GM18508 (cell line): Measurements from ENCODE around the gene PARP6.
"Not testable (repeated sequence)": the region's sequence is repeated elsewhere in the genome, so short reads cannot be mapped to it uniquely, and the experiment has no call there.

Source experiments
- ATAC-seq: cut with Tn5 transposase; IDR thresholded peaks from one replicate; pipeline ENCODE4 v1.9.1; 2021; ENCODE audit warnings: moderate number of reproducible peaks; ENCODE audit not compliant: insufficient read depth, unreplicated experiment

Gene PARP6

DNA sequence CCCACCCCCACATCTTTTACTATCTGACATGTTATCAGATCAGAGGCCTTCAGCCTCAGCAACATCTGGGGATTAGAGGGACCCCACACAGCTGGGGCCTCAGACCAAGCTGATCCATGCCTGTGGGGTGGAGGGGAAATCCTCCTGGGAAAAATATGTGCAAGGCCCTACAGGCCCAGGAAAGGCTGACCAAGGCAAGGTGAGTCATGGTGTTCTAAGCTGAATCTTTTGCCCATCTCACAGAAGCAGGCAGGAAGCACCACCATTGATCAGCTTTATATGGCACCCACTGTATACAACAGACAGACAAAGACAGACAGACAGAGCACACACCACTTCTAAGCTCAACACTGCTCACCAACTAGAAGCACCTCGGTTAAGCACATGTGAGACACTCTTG is 12.4 kb upstream of the PARP6 start:
- no peak for ATAC-seq

DNA sequence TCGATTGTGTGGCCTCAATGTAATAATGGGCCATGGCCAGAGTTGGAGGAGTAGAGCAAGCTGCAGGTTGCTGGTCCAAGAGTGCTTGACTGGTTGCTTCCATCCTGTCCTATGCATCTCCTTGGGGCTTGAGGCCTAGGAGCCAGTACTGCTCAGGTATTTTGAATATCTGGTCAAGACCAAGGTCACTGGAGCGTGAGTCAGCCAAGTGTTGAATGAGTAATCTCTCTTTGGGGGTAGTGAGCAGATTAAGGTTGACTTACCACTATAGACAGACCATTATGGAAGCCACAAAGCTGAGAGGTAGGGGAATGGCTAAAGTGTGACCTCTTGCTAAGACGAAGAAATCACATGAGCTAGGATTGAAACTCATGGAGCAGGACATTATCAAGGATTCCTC is 9.4 kb upstream of the PARP6 start:
- no peak for ATAC-seq

DNA sequence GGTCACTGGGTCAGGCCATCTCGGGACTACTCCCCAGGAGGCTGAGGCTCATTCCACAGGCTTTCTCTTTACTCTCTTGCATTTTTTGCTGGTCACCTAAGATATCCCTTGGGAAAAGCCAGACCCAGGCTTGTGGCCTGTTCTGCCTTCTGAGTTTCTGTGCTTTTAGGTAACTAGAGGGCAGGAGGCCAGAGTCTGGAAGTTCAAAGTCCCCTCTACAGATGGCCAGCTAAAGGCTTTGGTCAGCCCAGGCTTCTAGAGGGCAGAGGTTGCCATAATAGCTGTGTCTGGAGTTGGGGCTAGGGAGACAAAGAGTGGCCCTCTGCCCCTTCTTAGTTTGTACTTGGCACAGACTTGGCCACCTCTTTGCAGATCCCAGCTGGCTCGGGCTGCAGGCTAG is 8.4 kb upstream of the PARP6 start:
- ATAC-seq = no peak

DNA sequence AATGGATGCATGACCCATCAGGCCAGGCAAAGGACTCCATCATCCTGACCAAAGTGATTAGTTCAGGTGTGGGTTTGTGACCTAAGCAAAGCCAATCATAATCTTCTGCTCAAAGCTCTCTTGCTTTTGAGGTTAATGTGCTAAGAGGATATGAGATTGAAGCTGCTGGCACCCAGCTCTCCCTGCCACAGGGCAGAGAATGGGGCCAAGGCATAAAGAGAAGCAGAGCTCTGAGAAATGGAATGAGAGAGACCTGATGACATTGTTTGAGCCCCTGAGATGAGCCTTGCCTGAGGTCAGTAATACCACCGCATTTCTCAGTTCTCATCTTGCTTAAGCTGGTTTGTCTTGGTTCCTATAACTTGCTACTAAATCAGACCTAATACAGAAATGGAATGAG is 6.4 kb upstream of the PARP6 start:
- no peak for ATAC-seq

DNA sequence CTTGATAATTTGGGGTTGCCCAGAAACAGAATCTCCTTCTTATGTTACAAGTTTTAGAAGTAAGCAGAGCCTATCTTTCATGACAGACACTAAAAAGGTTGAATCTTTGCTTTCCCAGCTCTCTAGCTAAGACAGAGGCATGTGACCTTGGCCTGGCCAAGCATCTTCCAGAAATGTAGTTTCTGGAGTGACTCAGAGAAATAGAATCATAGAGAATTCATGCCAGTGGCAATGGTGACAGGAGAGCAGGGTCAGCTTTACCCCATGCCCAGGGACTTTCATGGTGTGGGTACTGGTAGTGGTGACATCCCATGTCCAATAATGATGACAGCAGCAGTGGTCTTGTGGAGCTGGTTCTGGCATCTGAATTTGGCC is 4.0 kb upstream of the PARP6 start:
- no peak for ATAC-seq

DNA sequence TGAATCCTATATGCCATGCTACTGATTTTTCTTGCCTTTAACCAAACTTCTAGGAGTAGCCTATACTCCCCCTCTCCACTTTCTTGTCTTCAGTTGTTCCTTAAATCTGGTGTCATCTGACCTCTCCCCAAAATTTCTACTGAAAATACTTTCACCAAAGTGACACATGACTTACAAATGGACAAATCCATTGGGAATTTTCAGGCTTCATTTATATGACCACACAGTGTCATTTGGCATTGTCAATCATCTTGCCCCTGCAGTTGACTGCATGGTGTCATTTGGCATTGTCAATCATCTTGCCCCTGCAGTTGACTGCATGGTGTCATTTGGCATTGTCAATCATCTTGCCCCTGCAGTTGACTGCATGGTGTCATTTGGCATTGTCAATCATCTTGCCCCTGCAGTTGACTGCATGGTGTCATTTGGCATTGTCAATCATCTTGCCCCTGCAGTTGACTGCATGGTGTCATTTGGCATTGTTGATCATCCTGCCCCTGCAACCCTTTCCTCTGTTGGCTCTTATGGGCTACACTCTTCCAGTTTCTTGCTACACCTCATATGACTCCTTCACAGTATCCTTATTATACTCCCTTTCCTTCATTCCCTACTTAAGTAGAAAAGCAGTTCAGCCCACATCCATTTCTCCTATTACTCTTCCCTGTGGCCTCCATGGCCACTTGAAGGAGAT is 3.4 kb upstream of the PARP6 start:
- not testable (repeated sequence) for ATAC-seq

DNA sequence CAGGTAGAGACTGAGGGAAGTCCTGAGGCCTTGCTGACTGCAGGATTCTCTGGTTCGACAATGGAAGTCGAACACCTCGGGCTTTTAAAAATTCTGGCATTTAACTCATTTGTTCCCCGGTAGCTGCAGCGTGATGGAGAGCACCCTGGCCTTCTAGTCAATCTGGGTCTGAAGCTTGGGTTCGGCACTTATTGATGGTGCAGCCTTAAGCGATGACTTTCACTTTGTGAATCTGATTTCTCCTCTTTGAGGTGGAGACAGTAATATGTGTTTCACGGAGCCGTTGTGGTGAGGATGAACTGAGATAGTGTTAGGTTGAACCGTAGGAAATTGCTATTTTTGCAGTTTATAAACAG is 621 bp upstream of the PARP6 start:
- ATAC-seq = no peak

DNA sequence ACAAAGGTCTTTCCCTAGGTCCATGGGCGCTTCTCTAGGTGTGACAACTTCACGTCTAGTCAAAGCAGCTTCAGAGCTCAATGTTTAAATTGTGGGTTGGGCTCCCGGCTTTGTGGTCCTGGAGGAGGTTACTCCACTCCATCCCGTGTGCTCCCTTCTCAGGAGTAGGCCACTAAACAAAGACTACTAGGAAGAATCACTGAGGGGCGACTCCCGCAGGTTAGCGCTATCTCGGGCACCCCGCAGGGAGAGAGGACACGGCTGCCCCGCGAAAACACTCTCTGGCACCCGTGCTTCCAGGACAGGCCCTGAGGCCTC is 500 bp downstream of the PARP6 start:
- no peak for ATAC-seq

DNA sequence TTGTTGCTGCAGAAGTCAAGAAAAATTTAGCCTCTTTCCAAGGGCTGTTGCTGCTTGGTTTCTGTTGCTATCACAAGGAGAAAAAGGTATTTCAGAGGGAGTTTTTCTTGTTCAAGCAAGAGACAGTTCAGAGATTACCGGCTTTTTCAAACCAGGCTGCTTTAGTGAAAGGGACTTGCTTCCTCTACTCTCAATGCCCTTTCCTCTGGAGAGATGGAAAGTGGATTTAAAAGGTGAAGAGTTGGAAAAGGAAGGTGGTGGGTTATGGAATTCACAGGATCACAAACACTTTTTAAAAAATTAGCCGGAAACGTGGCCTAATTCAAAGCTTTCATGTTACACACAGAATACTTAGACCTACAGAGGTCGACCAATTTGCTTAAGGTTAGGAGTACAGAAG is 1.1 kb downstream of the PARP6 start:
- no peak for ATAC-seq

DNA sequence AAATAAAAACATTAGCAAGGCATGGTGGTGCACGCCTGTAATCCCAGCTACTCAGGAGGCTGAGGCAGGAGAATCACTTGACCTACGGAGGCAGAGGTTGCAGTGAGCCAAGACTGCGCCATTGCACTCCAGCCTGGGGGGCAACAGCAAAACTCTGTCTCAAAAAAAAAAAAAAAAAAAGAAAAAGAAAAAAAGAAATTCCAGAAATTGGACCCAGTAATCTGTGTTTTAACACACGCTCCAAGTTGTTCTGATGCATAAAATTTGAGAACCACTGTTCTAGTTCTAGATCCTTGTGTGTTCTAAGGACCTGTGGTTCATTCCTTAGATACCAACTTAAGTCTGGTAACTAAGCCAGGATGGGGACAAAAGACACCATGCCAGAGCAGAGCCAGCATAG is 2.6 kb downstream of the PARP6 start:
- ATAC-seq = no peak

DNA sequence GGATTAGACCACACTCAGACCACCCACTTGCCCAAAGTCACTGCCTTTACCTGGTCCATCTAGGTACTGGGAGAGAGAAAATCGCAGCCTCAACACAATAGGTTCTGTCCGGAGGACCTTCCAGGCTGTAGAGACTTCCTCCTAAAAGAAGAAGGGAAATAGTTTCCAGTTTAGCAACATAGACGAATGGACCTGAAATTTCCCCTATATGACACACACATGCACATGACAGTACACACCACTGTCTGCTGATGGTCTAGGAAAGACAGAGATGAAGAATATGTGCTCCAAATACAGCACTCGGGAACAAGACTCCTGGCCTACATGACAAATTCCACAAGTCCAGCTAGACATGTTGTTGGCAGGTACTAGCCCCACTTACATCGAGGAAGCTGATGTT is 7.3 kb downstream of the PARP6 start:
- ATAC-seq = no peak

DNA sequence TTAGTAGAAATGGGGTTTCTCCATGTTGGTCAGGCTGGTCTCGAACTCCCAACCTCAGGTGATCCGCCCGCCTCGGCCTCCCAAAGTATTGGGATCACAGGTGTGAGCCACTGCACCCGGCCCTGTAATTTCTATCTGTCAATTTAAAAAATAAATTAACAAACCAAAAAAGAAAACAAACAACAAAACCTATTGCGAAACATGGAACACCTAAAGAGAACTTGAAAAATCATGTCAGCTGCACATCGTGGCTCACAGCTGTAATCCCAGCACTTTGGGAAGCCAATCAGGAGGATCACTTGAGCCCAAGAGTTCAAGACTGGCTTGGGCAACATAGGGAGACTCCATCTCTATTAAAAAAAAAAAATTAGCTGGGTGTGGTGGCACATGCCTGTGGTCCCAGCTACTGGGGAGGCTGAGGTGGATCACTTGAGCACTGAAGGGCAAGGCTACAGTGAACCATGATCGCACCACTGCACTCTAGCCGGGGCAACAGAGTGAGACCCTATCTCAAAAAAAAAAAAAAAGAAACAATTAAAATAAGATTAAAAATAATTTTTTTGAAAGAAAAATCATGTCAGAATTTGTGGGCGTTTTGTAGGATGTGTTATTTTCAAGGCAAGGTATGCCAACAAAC is 19.6 kb downstream of the PARP6 start:
- no peak for ATAC-seq

DNA sequence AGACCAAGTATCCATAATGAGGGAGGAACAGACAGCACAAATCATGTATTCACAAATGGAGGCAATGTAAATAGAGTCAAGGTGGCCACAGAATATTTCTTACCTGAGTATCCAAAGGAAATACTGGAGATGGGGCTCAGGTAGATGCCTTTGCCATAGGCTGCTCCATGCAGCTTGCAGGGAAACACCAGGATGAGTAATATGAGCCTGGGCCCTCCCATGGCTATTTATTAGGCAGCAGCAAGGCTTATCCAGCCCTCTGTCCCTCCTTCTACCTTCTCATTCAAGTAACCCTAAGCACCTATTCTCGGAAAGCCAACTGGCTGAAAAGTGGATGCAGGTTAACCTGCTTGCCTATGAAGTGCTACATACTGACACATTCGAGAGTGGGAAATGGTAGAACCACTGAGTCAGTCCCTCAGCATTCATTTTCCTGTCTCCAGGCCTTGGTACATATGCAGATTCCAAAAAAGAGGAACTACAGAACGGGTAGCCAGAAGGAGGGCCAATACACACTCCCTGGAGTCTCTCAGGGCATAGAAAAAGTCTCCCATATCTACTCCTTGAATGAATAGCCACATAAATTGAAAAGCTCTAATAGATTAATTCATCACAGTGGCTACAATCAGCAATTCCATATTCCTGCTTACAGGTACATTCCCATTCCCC is 23.1 kb downstream of the PARP6 start:
- no peak for ATAC-seq

DNA sequence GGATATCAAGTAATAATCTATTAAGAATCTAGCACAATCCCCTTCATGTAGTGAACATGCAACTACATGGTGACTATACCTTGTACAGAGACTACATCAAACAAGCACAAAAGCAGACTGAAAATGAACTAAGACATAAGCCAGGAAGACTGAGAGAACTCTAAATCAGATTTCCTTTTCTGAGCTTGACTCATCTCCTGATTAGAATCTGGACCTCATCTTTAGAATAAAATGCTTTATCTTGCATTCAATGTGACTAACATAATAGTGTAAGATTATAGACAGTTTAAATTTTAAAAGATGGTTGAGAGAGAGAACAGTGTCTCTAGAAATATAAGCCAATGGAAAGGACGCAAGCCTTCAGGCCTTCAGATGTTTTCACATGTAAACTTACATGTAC is 23.8 kb downstream of the PARP6 start:
- ATAC-seq = no peak

DNA sequence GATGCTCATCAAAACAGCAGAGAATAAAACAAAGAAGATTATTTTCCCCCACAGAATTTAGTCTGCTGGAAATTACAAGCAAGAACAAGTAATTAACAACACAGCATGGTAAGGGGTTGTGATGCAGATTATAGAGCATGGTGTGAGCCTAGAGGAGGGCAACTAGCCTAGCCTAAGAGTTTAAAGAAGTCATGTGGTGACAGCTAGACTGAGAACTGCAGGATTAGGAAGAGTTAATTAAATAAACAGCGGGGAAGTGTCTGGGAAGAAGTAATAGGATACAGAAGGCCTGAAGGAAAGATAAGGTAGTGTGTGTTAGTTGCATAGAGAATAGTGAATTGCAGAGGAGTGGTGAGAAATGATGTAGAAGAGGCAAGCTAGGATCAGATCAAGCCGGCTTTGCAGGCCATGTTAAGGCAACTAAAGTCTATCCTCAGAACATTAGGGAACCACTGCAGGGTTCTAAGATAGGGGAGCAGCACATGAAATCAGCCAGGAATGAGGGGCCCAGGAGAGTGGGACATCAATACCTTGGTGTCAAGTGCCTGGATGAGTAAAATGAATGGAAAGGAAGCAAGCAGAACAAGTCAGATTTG is 29.5 kb downstream of the PARP6 start:
- no peak for ATAC-seq

DNA sequence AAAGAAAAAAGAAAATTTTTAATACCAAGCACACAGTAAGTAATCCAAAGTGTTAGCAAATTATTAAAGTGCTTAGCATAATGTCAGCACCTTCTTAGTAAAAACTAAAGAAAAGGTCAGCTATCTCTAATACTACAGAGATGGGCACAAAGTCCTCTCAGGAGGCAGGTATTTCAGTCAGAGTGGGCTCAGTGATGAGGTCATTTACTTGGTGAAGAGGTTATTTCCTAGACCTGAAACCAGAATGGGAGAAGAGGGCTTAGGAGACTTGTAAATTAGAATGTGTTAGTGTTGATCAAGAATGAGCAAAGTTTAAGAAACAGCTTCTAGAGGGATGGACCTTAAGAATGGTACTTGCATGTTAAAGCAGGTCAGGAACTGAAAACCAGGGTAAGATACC is 32.7 kb downstream of the PARP6 start:
- no peak for ATAC-seq

DNA sequence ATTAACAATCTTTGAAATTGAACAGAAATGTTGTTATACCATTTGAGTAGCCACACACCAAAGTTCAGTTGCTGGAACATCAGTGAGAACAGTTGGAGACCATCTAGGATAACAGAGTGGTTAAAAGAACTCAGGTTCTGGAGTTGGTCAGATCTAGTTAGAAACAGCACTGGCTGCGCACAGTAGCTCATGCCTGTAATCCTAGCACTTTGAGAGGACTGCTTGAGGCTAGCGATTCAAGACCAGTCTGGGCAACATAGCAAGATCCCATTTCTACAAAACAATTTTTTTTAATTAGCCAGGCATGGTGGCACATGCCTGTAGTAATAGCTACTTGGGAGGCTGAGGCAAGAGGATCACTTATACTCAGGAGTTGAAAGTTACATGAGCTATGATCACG is 33.8 kb downstream of the PARP6 start:
- no peak for ATAC-seq

DNA sequence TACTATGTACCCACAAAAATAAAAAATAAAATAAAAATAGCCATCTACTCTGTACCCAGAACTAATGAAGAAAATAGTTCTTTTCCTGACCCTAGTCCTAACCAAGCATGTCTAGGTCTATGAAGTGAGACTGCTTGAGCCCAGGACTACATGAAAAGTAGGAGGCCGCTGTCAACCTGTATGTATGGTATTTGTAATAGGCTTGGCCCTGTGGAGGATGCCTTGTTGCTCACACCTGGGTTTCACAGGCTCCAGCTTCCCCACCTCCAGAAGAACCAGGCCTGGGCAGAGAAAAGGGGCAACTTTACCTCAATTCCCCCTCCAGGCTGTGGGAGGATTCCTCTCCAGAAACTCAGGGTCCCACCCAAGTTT is 34.5 kb downstream of the PARP6 start:
- no peak for ATAC-seq

DNA sequence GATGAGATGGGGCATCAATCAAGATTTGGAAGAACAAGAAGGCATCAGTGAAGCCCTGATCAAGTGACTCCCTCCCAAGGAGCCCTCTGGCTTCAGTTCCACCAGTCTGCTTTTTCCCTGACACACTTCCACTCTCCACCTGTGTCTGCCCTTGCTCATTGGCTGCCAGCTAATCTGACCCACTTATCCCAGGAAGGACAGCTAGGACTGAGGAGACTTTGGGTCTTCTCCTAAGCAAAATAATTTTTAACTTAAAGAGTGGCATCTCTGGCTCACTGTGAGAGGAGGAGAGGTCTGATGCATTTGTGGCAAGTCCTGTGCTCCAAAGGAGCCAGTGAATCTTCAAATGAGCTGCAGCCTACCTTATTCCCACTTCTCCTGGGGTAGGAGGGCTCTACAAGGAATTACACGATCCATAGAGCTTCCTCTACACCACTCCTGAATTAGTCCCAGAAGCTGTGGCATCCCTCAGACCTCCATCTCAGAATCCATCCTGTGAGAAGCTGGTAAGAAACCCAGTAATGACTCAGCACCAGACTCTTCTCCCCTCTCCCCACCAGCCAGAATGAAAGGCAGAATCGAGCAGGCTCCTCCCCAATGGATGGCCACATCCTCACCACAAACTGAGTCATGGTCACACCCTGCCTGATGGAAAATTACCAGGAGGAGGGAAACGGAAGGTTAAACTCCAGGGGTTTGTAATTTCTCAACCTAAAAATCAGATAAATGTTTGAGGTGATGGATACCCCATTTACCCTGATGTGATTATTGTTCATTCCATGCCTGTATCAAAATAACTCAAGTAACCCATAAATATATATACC is 35.1 kb downstream of the PARP6 start:
- no peak for ATAC-seq

DNA sequence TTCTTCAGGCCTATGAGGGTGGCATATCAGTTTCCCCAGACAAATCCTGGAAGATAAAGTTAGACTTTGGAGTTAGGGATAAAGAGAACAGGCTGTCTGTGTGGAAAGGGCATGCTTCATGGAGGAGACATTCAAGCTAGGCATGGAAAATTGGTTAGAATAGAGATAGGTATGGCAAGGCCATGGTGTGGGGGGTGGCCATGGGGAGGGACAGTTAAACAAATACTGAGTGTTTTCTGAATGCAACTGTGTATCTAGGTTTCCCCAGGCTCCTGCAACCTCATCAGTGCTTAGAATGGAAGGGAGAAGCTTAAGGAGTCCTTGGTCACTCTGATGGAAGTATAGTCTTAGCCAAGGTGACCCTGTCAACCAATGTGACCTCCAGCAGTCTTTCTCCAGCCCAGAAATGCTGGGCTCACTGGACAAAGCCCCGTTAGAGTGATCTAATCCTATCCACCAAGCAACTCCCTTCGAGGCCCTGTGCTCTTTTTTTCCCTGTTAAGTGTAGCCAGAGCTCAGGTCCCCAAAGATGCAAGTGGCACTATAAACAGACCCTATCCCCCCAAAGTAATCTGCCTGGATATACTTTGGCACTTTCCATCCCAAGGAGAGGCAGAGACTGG is 35.9 kb downstream of the PARP6 start:
- ATAC-seq = no peak

DNA sequence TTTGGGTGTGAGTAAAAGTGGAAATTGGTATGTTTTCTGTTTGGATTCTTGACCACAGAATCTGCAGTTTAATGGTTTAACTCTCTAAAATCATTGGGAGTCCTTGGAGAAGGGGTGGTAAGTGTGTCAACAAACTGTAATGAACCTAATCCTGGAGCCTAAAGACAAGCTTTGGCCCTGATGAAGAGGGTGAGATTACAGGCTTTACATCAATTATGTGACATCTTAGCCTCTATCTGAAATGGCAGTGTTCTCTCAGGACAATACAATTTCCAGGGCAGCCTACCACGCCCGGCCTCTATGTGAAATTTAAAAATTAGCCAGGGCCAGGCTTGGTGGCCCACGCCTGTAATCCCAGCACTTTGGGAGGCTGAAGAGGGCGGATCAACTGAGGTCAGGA is 37.1 kb downstream of the PARP6 start:
- ATAC-seq = no peak
